ENCODE results near the gene EFTUD2. TPM values are rescaled to one million over a fixed set of nuclear protein-coding genes. Genes with fewer than 3 reads are reported as not detected.
A peak's percentile ranks its signal among the peaks of the same experiment; 100 is the strongest.

EFTUD2 gene
- total and polyA plus RNA-seq, 9 of the 15 experiments (the other 6 are each of a cell fraction or from before 2014, with no cell fraction given) = 65.8 to 362 (median 218) TPM

GRCh38 chr17:44947461-44948314, 48.4 kb upstream of the EFTUD2 start, which contains the start of gene KIF18B (continued):
- TF ChIP-seq ARID3A (IDR thresholded peaks at IDR 0.05; ENCODE audit: borderline replicate concordance, low read depth, low read length) (no peak), HMGXB4 (CRISPR knock-in tag; IDR thresholded peaks at IDR 0.05) (peak; percentile 87; the same call in 1 of the 2 replicates), ELK3 (CRISPR knock-in tag; IDR thresholded peaks at IDR 0.05) (no peak), ZNF197 (CRISPR knock-in tag; IDR thresholded peaks at IDR 0.05; ENCODE audit: low read depth) (no peak), ZNF318 (IDR thresholded peaks at IDR 0.05; ENCODE audit: borderline replicate concordance in 1 of 2, low read depth in 1 of 2) (no peak), NBN (IDR thresholded peaks at IDR 0.05; ENCODE audit: low read depth) (no peak), ATF3 (IDR thresholded peaks at IDR 0.05) (peak; percentile 24; the same call in 1 of the 2 replicates), ATF3 (CRISPR knock-in tag; conservative IDR thresholded peaks at IDR 0.05) (peak; percentile 73; the same call in 1 of the 2 replicates), ZNF764 (CRISPR knock-in tag; IDR thresholded peaks at IDR 0.05; ENCODE audit: low read depth) (no peak), MAFG (tag; conservative IDR thresholded peaks at IDR 0.05) (no peak), TAF7 (tag; IDR thresholded peaks at IDR 0.05) (peak; percentile 23)

Measured in K562 (cell line).